ENCODE data around the gene NELL1. TPM values are rescaled to one million over a fixed set of nuclear protein-coding genes. Genes with fewer than 3 reads are reported as not detected.

Gene NELL1
- total RNA-seq (ENCODE audit: low replicate concordance), result not detected in 2 replicates

DNA sequence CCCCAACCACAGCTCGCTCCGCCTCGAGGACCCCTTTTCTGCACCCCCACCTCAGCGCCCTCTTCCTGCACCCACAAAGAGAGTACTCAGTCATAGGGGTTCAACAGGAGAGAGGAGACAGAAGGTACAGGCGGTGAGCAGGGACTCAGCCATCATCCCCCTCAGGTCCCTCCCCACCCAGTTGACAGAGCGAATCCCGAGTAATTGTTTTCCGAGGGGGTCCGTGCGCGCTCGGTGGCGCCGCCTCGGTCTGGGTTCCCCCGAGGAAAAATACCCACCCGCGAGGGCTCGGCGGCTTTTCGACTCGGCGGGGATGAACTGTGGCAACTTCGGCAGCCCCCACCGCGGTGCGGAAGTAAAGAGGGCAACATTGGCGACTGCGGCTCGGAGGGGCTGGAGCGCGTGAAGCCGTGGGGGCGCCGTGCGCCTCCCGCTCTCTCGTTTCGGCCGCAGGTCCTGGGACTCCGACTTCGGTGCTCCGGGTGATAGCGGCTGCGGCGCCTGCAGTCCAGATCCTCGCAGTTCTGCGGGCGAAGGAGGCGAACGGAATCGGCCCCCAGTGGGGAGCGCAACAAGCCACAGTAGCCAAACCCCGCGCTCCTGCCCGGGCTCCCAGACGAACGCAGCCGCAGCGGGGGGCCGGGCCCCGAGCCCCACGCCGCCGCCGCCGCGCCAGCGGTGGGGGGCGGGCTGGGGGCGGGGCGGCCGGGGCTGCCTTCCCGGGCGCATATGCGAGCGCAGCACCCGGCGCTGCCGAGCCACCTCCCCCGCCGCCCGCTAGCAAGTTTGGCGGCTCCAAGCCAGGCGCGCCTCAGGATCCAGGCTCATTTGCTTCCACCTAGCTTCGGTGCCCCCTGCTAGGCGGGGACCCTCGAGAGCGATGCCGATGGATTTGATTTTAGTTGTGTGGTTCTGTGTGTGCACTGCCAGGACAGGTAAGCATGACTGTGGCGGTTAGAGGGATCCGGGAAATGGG lies at the start of gene NELL1:
NELL1 (plus strand) TSS at position 743 of the 976 bp plus-strand sequence.

Other genes with a start within 250 kb of the NELL1 start
- not detected in 2 replicates for gene SLC6A5, start 70.0 kb upstream of the NELL1 start, total RNA-seq (ENCODE audit: low replicate concordance)